ENCODE results near the gene WBP11. TPM values are rescaled to one million over a fixed set of nuclear protein-coding genes. Genes with fewer than 3 reads are reported as not detected.

The WBP11 gene
- polyA plus RNA-seq (ENCODE audit: insufficient read length in 4 of 4) = 100 to 1,000 TPM in 2 of 4 donors, 10 to 100 TPM in 2; 93.5 to 120 (median 103) TPM

DNA sequence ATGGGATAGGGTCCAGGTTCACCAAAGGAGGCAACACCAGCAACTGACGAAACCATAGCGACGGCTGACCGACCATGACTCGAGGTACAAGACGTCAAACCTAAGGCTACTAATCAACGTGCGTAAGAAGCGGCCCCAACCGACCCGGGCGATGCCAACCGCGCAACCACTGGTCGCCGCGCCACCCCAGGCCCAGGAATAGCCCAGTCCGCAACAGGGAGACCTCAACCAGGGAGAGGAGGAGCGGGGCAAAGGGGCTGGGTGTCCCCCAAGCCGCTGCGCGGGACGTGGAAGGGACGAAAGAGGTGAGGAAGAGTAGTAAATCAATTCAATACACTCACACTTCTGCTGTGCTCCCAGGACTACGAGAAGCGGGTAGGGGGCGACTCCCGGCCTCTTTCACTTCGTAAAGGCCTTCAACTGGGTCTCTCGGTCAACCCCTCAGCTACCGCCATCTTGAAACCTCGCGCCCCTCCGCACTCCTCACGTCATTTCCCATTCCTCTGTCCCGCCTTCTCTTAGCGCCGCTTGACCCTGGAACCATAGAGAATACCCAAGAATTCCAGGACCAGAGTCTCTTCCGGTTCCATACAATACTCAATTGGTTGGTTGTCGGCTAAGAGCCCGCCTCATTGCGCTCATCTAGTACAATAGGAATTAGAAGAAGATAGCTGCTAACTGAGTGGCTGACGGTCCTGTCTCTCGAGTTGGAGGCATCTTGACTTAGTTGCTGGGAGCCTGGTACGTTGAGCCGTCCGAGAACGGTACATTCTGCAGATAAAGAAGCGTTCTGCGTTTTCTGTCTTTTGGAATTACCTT lies at the start of gene WBP11, which contains the start of gene C12orf60:
Gene WBP11 (minus strand): TSS at position 468 of the 819 bp plus-strand sequence. CDS start 2,095 bp downstream, outside the sequence.
Gene C12orf60 (plus strand): TSS at position 660 of the 819 bp plus-strand sequence. CDS start 19,266 bp downstream, outside the sequence.
- peak; percentile 91 to 98 (median 94) for DNase-seq (ENCODE audit: low read depth in 4 of 4, low spot score in 2 of 4)

GRCh38 chr12:14852880-14853279 lies 49.6 kb upstream of the WBP11 start:
- no peak for DNase-seq (ENCODE audit: low read depth in 4 of 4, low spot score in 2 of 4)

DNA sequence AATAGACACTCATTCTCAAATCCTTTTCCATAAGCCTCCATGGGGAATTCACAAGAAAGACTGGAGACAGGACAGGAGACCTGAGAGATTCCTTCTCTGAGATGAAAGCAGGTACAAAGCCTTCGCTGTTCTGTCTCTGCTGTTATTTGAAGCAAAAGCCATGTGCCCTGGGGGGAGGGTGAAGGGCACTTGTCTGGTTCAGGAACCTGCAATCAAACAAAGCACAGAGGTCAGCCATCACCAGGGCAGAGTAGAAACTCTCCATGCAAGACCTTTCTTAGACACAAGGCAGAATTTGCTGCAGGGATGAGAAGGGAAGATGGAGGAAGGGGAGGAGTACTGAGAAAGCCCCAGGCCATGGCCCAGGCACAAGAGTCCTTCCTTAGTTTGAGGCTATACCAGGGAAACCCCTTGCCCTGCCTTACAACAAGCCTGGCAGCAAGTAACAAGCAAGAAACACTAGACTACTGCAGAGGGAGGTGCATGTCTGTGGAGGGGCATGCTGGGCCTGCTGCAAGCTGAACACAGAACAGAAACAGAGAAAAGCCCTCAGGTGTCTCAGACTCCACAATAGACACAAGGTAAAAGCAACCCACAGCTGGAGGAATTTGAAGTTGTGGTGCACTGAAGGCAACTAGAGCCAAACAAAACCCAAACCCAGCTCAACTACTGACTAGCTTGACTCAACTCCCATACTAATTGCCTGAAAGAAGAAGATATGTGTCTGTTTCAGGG lies 47.8 kb upstream of the WBP11 start:
- DNase-seq (ENCODE audit: low read depth in 4 of 4, low spot score in 2 of 4) = no peak

DNA sequence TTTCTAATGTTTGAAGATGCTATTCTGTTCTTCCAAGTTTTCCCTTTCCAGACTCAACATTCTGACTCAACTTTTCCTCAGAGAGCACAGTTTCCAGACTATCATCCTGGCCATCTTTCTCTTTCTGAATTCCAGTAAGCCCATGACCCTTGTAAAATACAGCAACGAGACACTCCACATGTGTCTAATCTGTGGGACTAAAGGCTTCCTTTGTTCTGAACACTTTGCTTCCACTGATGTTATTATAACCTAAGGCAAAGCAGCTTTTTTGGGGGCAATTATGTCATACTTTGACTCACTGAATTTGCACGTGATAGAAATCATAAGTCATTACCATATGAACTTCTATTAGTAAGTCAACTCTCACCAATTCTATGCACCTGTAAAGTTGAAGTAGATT lies 46.4 kb upstream of the WBP11 start:
- DNase-seq (ENCODE audit: low read depth in 4 of 4, low spot score in 2 of 4) = no peak

DNA sequence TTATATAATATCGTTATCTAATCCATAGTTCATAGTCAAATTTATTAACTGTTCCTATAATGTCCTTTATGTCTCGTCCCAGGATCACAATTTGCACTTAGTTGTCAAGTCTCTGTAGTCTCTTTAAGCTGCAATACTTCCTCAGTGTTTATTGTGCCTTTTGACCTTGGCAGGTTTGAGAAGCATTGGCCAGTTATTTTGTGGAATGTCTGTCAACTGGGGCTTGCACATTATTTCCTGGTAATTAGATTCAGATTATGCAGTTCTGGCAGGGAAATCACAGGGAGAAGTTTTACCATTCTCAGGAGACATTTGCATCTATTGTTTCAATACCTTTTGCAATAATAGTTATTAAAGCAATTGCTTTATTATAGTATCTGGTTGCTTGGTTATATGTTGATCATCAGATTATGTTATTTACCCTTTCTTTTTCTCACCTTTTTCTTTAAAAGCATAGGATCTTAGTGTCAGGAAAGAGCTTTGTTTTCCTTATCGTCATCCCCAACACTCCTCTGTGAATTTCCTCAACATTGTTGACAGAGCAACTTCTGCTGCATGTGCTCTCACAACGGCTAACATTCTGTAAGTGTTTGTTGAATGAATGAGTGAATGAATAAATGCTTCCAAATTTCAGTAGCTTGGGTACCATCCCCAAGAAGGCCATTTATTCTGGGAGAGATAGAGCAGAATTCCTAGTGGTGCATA lies 43.8 kb upstream of the WBP11 start:
- no peak for DNase-seq (ENCODE audit: low read depth in 4 of 4, low spot score in 2 of 4)

- DNase-seq (ENCODE audit: low read depth in 4 of 4, low spot score in 2 of 4) = no peak
Observed at GRCh38 chr12:14846042-14846587, 42.8 kb upstream of the WBP11 start.

DNA sequence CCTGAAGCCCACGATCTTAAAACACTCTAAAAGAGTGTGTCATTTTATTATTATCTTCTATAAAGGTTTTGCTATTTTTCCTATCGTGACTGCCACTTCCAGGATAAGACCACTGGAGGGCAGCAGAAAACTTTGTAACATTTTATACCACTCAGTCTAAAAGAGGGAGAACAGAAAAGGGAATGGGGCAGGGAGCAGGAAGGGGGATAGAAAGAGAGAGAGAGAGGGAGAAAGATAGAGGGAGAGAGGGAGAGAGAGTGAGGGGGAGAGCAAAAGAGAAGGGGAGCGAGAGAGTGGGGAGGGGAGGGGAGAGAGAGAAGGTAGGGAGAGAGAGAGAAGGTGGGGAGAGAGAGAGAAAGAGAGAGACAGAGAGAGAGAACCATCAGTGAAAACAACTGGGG lies 42.1 kb upstream of the WBP11 start:
- peak in 2 of 4 donors; percentile 44 to 68 for DNase-seq (ENCODE audit: low read depth in 4 of 4, low spot score in 2 of 4)

DNA sequence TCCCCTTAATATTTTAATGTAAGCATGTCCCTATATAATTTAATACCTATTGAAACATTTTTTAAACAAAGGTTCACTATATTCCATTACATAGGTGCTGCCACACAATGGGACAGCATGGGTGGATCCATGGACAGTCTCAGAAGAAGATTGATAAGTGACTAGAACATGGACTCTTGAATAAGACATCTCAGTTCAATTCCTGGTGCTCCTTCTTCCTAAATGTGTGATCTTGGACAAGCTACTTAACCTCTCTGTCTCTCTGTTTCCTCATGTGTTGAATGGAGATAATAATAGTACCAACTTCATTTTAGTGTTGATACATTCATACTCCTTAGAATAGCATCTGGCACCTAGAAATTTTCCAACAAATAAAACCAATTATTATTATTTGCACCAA lies 41.1 kb upstream of the WBP11 start:
- DNase-seq (ENCODE audit: low read depth in 4 of 4, low spot score in 2 of 4) = no peak

DNA sequence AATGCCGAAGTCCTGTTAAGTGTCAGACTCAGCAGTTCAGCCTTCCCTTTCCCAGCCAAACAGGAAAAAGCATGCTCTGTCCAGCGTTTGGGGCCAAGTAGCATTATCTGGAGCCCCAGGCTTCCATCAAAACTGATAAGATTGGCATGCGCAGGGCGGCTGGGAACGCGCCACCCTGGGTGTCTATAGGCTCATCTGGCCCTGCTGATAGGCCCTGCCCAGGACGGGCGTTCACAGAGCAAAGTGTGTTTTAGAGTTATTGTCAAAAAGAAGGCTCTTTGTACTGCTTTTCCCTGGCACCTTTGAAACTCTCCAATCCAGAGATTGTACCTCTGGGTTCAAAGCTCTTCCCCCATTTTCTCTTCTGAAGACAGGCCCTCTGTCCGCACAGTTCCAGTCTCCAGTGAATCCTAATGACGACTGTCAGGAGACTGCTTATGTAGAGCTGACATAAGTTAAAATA lies 40.2 kb upstream of the WBP11 start, which contains the start of gene ART4:
Gene ART4 (minus strand): TSS at position 102 of the 463 bp plus-strand sequence. CDS start 413 bp downstream, outside the sequence.
- no peak for DNase-seq (ENCODE audit: low read depth in 4 of 4, low spot score in 2 of 4)

GRCh38 chr12:14842315-14842714 lies 39.0 kb upstream of the WBP11 start:
- DNase-seq (ENCODE audit: low read depth in 4 of 4, low spot score in 2 of 4) = no peak

GRCh38 chr12:14841761-14842160 lies 38.5 kb upstream of the WBP11 start:
- DNase-seq (ENCODE audit: low read depth in 4 of 4, low spot score in 2 of 4) = no peak

GRCh38 chr12:14840616-14841015 lies 37.3 kb upstream of the WBP11 start:
- no peak for DNase-seq (ENCODE audit: low read depth in 4 of 4, low spot score in 2 of 4)

GRCh38 chr12:14839262-14839661 lies 36.0 kb upstream of the WBP11 start:
- DNase-seq (ENCODE audit: low read depth in 4 of 4, low spot score in 2 of 4) = no peak

- no peak for DNase-seq (ENCODE audit: low read depth in 4 of 4, low spot score in 2 of 4)
Observed at GRCh38 chr12:14836336-14837210, 33.3 kb upstream of the WBP11 start.

DNA sequence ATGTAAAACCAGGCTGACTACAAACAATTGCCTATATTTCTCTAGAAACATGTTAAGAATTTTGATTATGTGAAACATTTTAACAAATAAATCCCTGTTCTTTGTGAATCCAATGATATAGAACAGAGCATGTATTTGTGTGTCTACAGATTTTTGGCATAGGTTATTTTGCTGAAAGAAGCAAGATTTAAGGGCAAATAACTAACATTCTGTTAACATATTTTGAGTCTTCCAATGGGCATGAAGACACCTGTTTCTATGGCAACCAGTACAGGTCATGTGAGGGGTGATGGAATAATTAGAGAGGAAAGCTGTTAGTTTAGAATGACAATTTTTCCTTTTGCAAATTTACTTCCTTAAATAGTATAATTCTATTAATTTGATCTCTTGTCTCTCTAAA lies 31.2 kb upstream of the WBP11 start:
- no peak for DNase-seq (ENCODE audit: low read depth in 4 of 4, low spot score in 2 of 4)

- no peak for DNase-seq (ENCODE audit: low read depth in 4 of 4, low spot score in 2 of 4)
Observed at GRCh38 chr12:14833952-14834351, 30.7 kb upstream of the WBP11 start.

GRCh38 chr12:14833336-14833735 lies 30.1 kb upstream of the WBP11 start:
- no peak for DNase-seq (ENCODE audit: low read depth in 4 of 4, low spot score in 2 of 4)

DNA sequence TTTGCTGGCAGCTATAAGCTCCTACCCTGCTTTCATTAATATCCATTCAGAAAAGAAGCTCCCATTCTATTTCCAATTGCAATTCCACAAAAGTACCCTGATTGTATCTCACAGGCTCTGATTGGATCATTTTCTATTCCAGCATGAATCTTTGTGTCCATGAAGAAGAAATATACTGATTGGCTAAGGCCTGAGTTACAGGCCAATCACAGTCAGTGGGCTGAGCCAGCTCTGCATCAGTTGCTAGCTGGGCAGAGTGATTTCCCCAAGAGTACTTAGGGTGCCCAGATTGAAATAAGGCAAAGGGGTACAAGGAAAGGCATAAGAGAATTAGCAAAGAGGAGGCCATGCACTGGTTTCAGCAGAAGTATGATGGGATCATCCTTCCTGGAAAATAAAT lies 25.6 kb upstream of the WBP11 start:
- DNase-seq (ENCODE audit: low read depth in 4 of 4, low spot score in 2 of 4) = no peak

DNA sequence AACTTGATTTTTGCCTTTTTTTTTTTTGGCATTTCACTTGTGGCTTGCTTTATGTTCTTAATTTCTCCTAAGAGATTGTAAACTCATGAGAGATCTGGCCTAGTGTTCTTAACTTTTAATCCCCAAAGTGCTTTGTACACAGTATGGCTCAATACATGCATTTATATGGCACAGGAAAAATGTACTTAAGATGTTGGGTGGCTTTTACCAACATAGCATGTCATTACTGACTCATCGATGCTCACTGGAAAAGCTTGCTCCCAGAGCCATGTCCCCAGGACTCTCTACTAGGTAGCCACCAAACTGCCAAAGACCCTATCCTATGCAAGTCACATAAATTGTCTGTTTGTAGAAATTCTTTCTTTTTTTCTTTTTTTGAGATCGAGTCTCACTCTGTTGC lies 23.8 kb upstream of the WBP11 start:
- DNase-seq (ENCODE audit: low read depth in 4 of 4, low spot score in 2 of 4) = no peak

Measured in left renal cortex interstitium (tissue), 4 donors.